ENCODE results near the gene THSD7A.
"Not testable (repeated sequence)": the region's sequence is repeated elsewhere in the genome, so short reads cannot be mapped to it uniquely, and the experiment has no call there.

Gene THSD7A

GRCh38 chr7:11587048-11587447, 244.9 kb downstream of the THSD7A start:
- no peak for DNase-seq (ENCODE audit: low read depth)

DNA sequence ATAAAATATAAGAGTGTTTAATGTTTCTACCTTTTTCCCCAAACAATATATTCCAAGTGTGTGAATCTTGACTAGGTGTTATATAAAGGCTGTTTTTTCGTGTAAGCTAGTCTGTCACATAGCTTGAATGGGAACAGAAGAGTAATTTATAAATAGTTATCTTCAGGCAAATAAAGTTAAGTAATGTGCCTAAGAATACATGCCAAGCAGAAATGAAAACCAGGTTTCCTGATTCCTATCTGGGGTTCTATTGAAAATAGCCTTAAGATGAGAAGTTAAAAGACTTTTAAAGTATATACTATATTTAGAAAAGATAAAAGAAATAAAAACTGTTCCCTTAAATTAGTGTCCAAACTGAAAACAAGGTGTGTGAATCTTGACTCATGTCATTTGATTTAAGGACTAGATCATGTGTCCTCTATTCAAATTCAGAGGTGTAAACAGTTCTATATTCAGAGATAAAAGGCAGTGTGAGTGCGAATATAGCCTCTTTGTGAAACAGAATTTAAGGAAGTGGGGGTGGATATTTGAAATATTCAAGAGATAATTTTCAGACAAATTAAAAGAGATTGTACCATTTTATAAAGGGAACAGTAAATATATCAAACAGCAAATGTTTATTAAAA, 247.5 kb downstream of the THSD7A start:
- no peak for DNase-seq (ENCODE audit: low read depth)

DNA sequence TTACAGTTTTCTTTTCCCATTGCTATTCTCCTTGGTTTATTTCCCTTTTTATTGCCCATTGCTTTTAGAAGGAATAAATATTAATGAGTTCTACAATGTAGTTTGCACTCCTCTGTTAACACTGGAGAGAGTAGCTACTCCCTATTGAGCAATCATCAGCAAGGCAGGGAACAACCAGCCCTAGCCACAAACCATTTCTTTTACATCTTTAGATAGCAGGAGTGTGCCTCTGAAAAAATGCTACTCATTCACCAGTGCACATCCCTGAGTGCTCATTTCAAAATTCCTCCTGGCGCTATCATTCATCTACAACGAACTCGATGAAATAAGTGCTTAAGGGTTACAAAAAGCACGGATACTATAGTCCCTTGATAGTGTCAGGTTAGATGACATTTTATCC, 252.9 kb downstream of the THSD7A start:
- no peak for DNase-seq (ENCODE audit: low read depth)

DNA sequence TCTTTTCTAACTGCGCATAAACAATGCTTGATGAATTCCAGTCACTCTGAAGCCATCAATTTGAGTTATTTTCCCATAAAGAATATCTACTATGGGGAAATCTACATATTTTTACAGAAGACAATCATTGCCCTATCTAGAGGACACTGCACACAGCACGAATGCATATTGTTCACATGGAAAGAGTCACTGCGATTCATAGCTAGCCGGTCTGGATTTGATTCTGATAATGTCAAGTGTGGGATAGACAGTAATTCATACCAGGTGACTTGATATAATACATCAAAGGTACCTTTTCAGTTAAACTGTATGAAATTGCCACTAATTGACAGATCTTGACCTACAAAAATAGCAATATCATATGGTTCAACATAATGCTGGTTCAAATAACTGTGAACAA, 255.7 kb downstream of the THSD7A start:
- DNase-seq (ENCODE audit: low read depth) = no peak

DNA sequence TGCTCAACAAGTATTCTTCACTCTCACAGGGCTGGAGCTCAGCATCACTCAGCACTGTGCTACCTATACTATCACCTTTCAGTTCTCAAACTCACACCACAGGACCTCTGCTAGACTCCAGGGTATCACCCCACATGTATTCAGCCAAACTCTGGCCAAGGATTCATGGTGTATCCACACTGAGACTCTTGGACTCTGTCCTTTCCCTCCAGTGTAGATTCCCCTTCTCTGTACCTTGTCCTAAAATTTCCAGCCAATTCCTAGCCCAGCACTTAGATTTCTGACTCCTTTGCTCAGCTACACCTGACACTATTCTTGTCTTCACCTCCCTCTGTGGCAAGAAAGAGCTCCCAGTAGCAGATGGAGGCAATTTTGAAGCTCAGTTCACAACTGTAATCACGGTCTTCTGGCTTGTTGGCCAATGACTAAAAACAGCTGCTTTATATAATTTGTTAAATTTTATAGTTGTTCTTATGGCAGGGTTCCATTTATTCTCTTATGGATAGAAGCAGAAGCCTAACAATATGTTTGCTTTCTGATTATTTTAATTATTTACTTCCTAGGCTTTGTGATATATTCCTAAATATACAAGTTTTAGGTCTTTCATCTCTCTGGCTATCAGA, 258.8 kb downstream of the THSD7A start:
- DNase-seq (ENCODE audit: low read depth) = no peak

DNA sequence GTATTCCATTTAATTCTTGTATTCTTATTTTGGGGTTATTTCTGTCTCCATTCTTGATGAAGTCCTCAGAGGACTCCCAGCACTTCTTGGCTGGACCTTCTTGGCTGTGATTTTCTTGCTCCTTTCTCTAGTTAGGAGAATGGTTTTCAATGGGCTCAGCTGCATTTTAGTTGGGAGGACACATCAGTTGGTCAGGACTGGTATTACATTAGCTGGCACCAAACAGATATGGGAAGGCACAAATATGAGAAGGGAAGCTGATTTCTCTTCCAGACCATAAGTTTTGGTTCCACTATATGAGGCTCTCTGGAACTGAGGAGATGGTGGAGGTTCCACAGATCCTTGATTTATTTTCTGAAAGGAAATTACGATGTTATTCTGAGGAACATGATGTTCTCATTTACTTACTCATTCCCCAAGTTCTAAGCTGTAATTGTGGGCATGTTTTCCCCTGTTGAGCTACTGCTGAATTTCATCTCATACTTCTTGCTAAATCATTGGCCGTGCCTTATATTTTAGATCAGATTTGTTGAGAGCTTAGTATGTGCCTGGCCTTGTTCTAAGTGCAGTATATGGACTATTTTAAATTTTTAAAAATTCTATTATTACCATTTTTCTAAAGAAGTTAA, 261.0 kb downstream of the THSD7A start:
- no peak for DNase-seq (ENCODE audit: low read depth)

GRCh38 chr7:11570205-11570604, 261.8 kb downstream of the THSD7A start:
- DNase-seq (ENCODE audit: low read depth) = no peak

DNA sequence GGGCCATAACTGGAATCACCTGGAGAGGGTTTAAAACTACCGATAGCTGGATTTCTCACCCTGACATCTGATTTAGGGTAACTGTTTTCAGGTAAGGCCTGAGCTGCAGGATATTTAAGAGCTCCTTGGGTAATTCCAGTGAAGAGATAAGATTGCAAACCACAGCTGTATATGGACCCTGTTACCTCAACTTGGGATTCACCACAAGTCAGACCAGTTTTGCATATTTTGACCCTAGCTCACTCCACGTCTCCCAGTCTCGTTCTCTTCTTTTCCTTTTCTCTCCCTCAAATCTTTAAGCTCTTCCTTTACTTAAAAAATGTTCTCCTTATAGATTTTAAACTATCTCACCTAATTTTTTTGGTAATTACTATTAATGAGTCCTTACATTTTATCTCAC, 264.4 kb downstream of the THSD7A start:
- no peak for DNase-seq (ENCODE audit: low read depth)

DNA sequence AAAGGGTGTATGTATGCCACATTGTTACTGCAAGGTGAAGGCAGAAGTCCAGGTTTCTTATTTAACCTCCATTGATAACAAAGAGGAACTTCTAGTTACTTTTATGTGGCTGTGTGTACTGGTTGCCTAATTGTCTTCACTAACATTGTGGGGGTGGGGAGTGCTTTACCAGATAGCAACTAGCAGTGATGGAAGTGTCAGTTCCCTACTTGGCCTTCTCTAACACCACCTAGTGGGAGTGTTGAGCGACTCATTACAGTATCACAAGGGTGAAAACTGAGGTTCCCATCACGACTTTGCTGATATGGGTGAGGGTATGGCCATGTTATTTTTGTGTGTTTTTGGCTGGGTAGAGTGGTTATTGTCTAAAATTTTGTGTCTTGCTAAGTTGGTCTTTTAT, 274.4 kb downstream of the THSD7A start:
- no peak for DNase-seq (ENCODE audit: low read depth)

DNA sequence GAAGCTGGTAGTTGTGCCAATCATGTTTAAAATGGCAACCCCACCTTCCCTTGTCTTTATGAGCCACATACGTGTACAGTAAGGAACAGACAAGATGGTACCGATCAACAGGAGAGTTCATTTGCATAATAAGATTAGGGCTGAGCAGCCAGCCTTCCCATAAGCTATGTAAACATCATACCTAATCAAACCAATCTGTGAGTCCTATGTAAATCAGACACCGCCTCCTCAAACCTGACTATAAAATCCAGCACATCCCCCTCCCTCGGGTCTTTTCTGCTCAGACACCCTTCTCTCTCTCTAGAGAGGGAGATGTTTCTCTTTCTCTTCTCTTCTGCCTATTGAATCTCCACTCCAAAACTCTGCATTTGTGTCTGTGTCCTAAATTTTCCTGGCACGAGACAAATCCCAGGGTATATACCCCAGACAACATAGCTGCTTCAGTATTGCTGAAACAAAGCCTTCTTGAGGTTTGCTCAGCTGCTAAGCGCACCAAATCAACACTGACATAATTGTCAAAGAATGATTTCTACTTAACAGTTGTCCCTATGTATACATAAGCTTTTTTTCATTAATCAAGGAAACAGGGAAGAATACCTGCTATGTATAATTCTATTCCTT, 279.2 kb downstream of the THSD7A start:
- no peak for DNase-seq (ENCODE audit: low read depth)

- DNase-seq (ENCODE audit: low read depth) = no peak
These were observed 280.5 kb downstream of the THSD7A start for GRCh38 chr7:11551470-11551869.

GRCh38 chr7:11548532-11548931, 283.5 kb downstream of the THSD7A start:
- DNase-seq (ENCODE audit: low read depth) = no peak

DNA sequence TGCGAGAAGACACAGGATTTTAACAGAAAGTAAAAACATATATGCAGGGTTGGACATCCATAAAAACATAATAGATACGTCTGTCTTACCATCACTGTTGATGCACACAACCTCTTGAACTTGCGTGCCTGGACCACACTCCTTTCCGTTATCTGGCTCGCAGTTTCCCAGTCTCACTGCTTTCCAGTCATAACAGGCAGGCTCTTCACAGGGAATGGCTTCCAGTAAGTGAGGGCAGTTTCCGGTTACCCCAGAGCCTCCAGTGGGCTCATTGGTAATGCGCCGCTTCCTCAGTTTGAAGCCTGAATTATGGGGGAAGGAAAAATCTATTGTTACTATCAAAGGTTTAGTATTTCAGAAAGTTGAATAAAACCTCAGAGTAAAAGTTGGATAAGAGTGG, 290.7 kb downstream of the THSD7A start:
- DNase-seq (ENCODE audit: low read depth) = no peak

DNA sequence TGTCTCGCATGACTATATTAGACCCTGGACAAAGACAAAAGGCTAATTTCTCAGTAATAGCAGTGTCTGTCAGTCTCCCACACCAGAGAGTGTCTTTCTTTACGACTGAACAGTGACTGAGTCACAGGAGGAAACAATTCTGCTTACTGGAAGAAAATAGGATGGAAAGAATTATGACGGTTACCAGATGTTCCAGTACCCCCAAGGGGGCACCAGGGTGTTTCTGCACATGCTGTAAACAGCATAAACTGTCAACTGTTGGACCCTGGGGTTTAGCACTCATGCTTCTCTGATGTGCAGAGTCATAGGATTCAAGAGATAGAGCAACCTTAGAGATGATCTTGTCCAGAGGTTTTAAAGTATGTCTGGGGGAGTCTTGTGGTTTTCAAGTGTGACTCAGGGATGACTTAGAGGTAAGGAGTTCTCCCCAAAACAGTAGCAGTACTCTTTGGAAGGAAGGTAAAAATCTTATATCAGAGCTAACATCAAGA, 291.7 kb downstream of the THSD7A start:
- DNase-seq (ENCODE audit: low read depth) = no peak

DNA sequence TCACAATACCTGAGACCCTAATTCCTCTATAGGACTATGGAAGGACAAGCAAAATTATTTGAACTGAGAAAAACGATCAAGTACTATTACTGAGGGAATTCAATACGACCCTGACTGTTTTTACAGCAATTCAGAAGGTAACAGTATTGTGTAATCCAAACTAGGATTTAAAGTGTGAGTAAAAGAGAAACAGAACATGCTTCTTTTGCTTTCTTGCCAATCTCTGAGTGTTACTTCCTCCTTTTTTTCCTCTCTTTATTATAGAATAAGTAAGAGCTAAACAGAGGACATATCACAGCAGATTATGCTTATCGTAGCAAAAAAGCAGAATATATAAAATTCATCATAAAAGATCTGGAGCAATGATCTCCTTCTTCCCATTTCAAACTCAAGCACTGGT, 292.1 kb downstream of the THSD7A start:
- no peak for DNase-seq (ENCODE audit: low read depth)

DNA sequence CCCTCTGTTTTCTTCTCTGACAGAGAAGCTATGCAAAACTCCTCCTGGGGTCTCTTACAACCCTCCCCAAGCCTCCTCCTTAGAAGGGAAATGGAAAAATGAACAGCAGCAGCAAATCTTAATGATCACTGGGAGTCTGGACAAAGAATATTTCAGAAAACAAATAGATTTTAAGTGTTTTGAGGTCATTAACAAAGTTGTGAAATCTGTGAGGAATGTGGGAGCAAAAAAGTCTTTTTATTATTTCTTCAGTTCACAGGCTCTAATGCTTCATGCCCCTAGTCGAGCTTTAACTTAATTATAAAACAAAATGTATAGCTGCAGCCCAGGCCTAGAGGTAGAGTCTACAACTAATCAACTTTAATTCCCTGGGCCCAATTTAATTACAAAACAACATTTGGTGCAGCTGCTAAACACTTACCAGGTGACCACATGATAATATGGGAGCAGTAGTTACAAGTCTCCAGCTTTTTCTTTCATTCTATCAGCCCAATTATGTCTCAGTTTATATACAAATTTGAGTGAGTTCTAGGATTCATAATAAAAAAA, 293.2 kb downstream of the THSD7A start:
- DNase-seq (ENCODE audit: low read depth) = no peak

DNA sequence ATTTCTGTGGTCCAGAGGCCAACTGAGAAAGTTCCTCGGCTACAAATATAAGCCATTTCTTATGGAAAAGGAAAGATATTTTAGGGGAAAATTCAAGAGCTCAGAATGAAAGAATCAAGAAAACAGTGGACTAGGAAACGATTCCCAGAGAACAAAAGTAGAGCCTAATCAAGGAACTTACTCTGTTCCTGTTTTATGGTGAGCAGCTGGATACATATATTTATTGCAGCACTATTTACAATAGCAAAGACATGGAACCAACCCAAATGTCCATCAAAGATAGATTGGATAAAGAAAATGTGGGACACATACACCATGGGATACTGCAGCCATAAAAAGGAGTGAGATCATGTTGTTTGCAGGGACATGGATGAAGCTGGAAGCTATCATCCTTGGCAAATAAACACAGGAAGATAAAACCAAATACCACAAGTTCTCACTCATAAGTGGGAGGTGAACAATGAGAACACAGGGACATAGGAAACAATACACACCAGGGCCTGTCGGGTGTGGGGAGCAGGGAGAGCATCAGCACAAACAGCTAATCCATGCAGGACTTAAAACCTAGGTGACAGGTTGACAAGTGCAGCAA, 298.7 kb downstream of the THSD7A start:
- DNase-seq (ENCODE audit: low read depth) = no peak

- DNase-seq (ENCODE audit: low read depth) = no peak
These were observed 302.6 kb downstream of the THSD7A start for GRCh38 chr7:11529382-11529781.

- no peak for DNase-seq (ENCODE audit: low read depth)
These were observed 304.3 kb downstream of the THSD7A start for GRCh38 chr7:11527707-11528106.

DNA sequence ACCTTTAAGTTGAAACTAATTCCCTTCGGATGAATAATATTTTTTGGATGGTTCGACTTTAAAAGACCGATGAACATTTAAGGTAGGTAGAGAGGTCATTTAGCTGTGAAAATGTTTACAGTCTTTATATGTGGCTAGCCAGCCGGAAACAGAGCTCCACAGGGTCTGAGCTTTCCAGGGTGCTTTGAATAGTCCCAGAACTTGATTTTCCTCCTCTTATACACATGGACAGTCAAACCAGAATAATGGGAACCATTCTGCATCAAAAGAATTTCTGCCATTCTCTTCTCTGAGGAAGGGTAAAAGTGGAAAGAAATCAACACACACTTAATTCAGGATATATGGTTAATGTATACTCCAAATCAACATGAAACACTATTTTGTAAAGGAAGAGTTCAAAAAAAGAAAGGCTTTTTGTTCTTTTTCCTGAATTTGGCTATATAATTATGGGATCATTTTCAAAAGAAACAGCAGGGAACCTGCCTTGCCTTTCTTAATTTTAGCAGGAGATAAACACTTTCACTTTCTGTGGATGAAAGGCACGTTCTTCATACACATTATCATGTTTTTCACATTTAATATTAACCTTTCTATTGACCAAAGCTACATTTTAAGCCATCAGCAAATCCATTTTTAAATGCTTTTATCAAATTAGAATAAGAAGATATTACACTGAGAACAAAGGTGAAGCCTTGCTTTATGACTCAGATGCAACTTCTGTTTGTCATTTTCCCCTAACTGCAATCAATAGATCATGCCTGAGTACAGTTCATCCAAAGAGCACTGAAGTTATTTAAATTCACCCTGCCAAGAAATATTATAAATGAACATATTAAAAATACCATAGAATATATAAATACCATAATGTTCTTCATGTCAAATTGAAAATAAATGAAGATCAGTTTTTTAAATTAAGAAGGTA, 307.3 kb downstream of the THSD7A start:
- DNase-seq (ENCODE audit: low read depth) = no peak

DNA sequence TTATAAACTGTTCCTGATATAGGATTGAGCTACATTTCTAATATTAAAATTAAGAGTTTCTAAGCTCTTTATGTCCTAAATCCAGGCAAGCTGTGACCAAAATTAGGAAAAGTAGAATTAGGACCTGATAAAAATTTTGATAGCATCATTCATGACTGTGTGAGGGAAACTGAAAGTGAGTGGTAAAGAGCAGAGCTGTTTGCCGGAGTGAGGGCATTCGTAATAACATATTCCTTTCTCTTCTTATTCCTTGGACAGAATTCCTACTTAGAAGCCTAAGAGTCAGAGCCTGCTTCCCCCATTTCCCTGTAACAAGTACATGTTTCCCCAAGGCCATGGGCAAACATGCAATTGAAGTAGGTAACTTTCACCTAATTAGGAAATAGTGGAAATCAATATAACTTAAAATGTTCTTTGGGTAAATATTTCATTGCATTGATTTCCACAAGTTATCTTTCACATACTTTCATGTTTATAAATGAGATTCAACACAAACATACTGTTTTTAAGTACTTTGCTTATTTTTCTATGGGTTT, 310.0 kb downstream of the THSD7A start:
- not testable (repeated sequence) for DNase-seq (ENCODE audit: low read depth)

All from EH (cell line).